Heart left ventricle (tissue), 16 donors: ENCODE measurements around the gene SREBF2. TPM values are rescaled to one million over a fixed set of nuclear protein-coding genes. Genes with fewer than 3 reads are reported as not detected.
"Not testable (repeated sequence)": the region's sequence is repeated elsewhere in the genome, so short reads cannot be mapped to it uniquely, and the experiment has no call there.

Experiments
- ATAC-seq, 4 donors: fragments of 200-7000 bp; cut with Tn5 transposase; one replicate each; pipeline ENCODE4 v1.9.1; 2020 to 2022; ENCODE audit warnings: moderate library complexity in 4 of 4, mild to moderate bottlenecking in 3 of 4, moderate number of reproducible peaks in 1 of 4
- DNase-seq, 5 donors: peaks; one replicate each; pipeline ENCODE4 v3.0.0-alpha.2; 2020
- H3K27ac ChIP-seq, 12 donors: fragments of 200-600 bp; sonication (generic) in 4 of 12; one replicate each; pipeline versions ENCODE4 v1.5.0 to v1.8.0; 2016 to 2022; ENCODE audit warnings: mild to moderate bottlenecking in 2 of 12
- H3K27me3 ChIP-seq, 9 donors: fragments of 200-600 bp; sonication (generic) in 2 of 9; one replicate each; pipeline versions ENCODE4 v1.5.1 to v1.8.0; 2016 to 2022; ENCODE audit warnings: mild to moderate bottlenecking in 3 of 9
- H3K36me3 ChIP-seq, 9 donors: fragments of 200-600 bp; sonication (generic) in 2 of 9; one replicate each; pipeline versions ENCODE4 v1.5.0 to v1.8.0; 2018 to 2022; ENCODE audit warnings: mild to moderate bottlenecking in 2 of 9
- H3K4me1 ChIP-seq, 12 donors: fragments of 200-600 bp; sonication (generic) in 4 of 12; one replicate each; pipeline versions ENCODE4 v1.5.0 to v1.8.0; 2016 to 2022; ENCODE audit warnings: mild to moderate bottlenecking in 3 of 12
- H3K4me3 ChIP-seq, 12 donors: fragments of 200-600 bp; sonication (generic) in 4 of 12; one replicate each; pipeline versions ENCODE4 v1.5.0 to v1.8.0; 2017 to 2022; ENCODE audit warnings: mild to moderate bottlenecking in 9 of 12, moderate library complexity in 4 of 12
- H3K9me3 ChIP-seq, 12 donors: fragments of 200-600 bp; sonication (generic) in 4 of 12; one replicate each; pipeline versions ENCODE4 v1.5.0 to v1.8.0; 2016 to 2022; ENCODE audit warnings: mild to moderate bottlenecking in 1 of 12
- CTCF ChIP-seq, 12 donors: fragments of 200-600 bp; sonication (generic) in 4 of 12; IDR thresholded peaks; one replicate each; pipeline versions ENCODE4 v1.5.0 to v1.8.0; 2018 to 2022; ENCODE audit warnings: antibody characterized with exemption in 12 of 12, mild to moderate bottlenecking in 5 of 12
- POLR2A ChIP-seq, 2 donors: fragments of 450-650 bp; IDR thresholded peaks; one replicate each; pipeline ENCODE4 v1.6.1; 2017; ENCODE audit warnings: antibody characterized with exemption in 2 of 2, mild to moderate bottlenecking in 2 of 2, moderate library complexity in 2 of 2
- whole genome bisulfite sequencing, 4 donors: extraction: QIAGEN DNeasy Blood & Tissue Kit in 2 of 4; methylation state at CpG; one replicate each; pipeline versions ENCODE4 v1.1.5 to v1.1.7; 2013 to 2018; 5-methylcytosine and 5-hydroxymethylcytosine counted together
- intact Hi-C, 10 donors: fragments of 100-400 bp; cut with DNase I; formaldehyde crosslinking; loops; one replicate each; pipeline versions ENCODE4 v1.11.1 to v1.14.2; 2022
- polyA plus RNA-seq, 2 donors: library from polyadenylated mRNA; stranded (reverse); fragments of 200-250 nt; gene quantifications; one replicate each; pipeline ENCODE4 v1.2.3, GENCODE V29; 2013
- total RNA-seq, 9 donors: library from RNA; depleted of rRNA in 2 of 9; stranded (reverse); fragments of >200 nt in 2 of 9; fragmentation: NEBNext Ultra II Directional in 3 of 9; extraction: Animal tissue kit (Norgen Biotek cat#: 25700) in 3 of 9; gene quantifications; one replicate each; pipeline versions ENCODE4 v1.1.0 to v1.2.4, GENCODE V29; 2016 to 2023
- donor health status: ischemic (EF 13 %, LVEDD 7.1; RV severe dilation, severe dysfunction).
- donor health status: healthy with polysubstance abuse.
- donor health status: DM: no; HTN: yes; CAD: no.
- donor health status: DM: no; HTN: no; CAD: no.
- donor health status: ischemic (EF 25% LVEDD 6.9; RV normal size, moderate dysfunction).
- donor health status: ischemic (EF 25% LVEDD 5.7; RV mildly dilated, moderate dysfunction).
- donor health status: healthy.
- donor health status: DM: yes; HTN: yes; CAD: no.
- donor health status: ischemic (EF 35%, LVEDD 5.7; RV mildly dilated, moderate dysfunction).
- donor health status: nonischemic (EF 11% LVEDD 7.7; RV severe dilation, severe dysfunction).
- donor health status: DM: yes; HTN: yes; CAD: no.
- donor health status: PGD.
- donor health status: ischemic (EF 29% LVEDD 5.4; RV normal size, mild dysfunction).
- donor health status: nonischemic (EF 23%, LVEDD 6.1; RV moderate dilation, normal function).

SREBF2 gene
- total and polyA plus RNA-seq, 11 donors = 39.4 to 115 (median 73.0) TPM

GRCh38 chr22:41868556-41868955 is 35.7 kb downstream of the SREBF2 start:
- peaks cover 0 to 77% (median 68%) of the 10 kb centered on the region in 9 donors for H3K36me3 ChIP-seq
- no peak overlapping the region for H3K27ac ChIP-seq
- TF ChIP-seq CTCF (IDR thresholded peaks at IDR 0.05) (no peak), POLR2A (IDR thresholded peaks at IDR 0.05) (no peak)
- peaks cover 0 to 19% (median 0%) of the 10 kb centered on the region in 12 donors for H3K4me1 ChIP-seq
- intact Hi-C loops = no loop called here
- no peak overlapping the region for H3K4me3 ChIP-seq
- ATAC-seq (no peak), DNase-seq (no peak)
- H3K27me3 ChIP-seq = no peaks in the 10 kb centered on the region
- no peaks in the 10 kb centered on the region for H3K9me3 ChIP-seq
- 94 to 95% (median 95%) methylated on average over 10 of the region's 10 CpGs for WGBS, 4 donors

- not testable (repeated sequence) for H3K4me3 ChIP-seq
These were observed 37.2 kb downstream of the SREBF2 start for GRCh38 chr22:41870081-41870480.

GRCh38 chr22:41870786-41871185 is 37.9 kb downstream of the SREBF2 start:
- intact Hi-C loops = no loop called here
- ATAC-seq (peak in 1 of 4 donors; percentile 15), DNase-seq (no peak)
- no peak overlapping the region for H3K4me3 ChIP-seq
- H3K9me3 ChIP-seq = no peaks in the 10 kb centered on the region
- TF ChIP-seq CTCF (IDR thresholded peaks at IDR 0.05) (no peak), POLR2A (IDR thresholded peaks at IDR 0.05) (no peak)
- peaks cover 0 to 15% (median 0%) of the 10 kb centered on the region in 12 donors for H3K4me1 ChIP-seq
- 52 to 69% (median 62%) methylated on average over 4 of the region's 4 CpGs for WGBS, 4 donors
- H3K27ac ChIP-seq = no peak overlapping the region
- H3K27me3 ChIP-seq = no peaks in the 10 kb centered on the region
- H3K36me3 ChIP-seq = peaks cover 0 to 96% (median 90%) of the 10 kb centered on the region in 9 donors

More at GRCh38 chr22:41870081-41870480, 37.2 kb downstream of the SREBF2 start:
- H3K9me3 ChIP-seq, intact Hi-C loops, ATAC-seq, DNase-seq, H3K27me3 ChIP-seq, H3K27ac ChIP-seq: not testable (repeated sequence)
- Histone ChIP-seq H3K4me1 (peaks cover 0 to 22% (median 0%) of the 10 kb centered on the region in 12 donors), H3K36me3 (peaks cover 0 to 89% (median 83%) of the 10 kb centered on the region in 9 donors)
- 50 to 100% (median 64%) methylated on average over 1 of the region's 1 CpG for whole genome bisulfite sequencing, 4 donors

- Histone ChIP-seq H3K4me3 (no peak overlapping the region), H3K27me3 (no peaks in the 10 kb centered on the region), H3K9me3 (no peaks in the 10 kb centered on the region), H3K36me3 (peaks cover 0 to 100% (median 97%) of the 10 kb centered on the region in 9 donors), H3K4me1 (peaks cover 0 to 14% (median 0%) of the 10 kb centered on the region in 12 donors), H3K27ac (peak overlapping the region in 5 of 12 donors; percentile 1 to 52 (median 41))
- ATAC-seq (peak; percentile 16 to 52 (median 42)), DNase-seq (no peak)
- TF ChIP-seq CTCF (IDR thresholded peaks at IDR 0.05) = no peak
- no peak for TF ChIP-seq POLR2A (IDR thresholded peaks at IDR 0.05)
- intact Hi-C loops = no loop called here
- WGBS, 4 donors = 44 to 54% (median 51%) methylated on average over 5 of the region's 5 CpGs
These were observed 40.5 kb downstream of the SREBF2 start for GRCh38 chr22:41873391-41873790.

- Histone ChIP-seq H3K27me3 (no peaks in the 10 kb centered on the region), H3K4me1 (peaks cover 0 to 14% (median 0%) of the 10 kb centered on the region in 12 donors), H3K27ac (peak overlapping the region in 2 of 12 donors; percentile 41 to 47), H3K36me3 (peaks cover 0 to 100% (median 97%) of the 10 kb centered on the region in 9 donors), H3K4me3 (no peak overlapping the region), H3K9me3 (no peaks in the 10 kb centered on the region)
- DNase-seq (no peak), ATAC-seq (peak in 1 of 4 donors; percentile 30)
- TF ChIP-seq POLR2A (IDR thresholded peaks at IDR 0.05) = no peak
- no peak for TF ChIP-seq CTCF (IDR thresholded peaks at IDR 0.05)
- intact Hi-C loops = no loop called here
- 89 to 93% (median 90%) methylated on average over 2 of the region's 2 CpGs for WGBS, 4 donors
These were observed 41.2 kb downstream of the SREBF2 start for GRCh38 chr22:41874090-41874489.
